ENCODE measurements around the gene ST3GAL3. TPM values are rescaled to one million over a fixed set of nuclear protein-coding genes. Genes with fewer than 3 reads are reported as not detected.

ST3GAL3 gene
- total and polyA plus RNA-seq, 2 donors (not counting 1 experiment from before 2014, with no cell fraction given): 13.7 to 16.3 TPM

GRCh38 chr1:43834280-43835081 lies 127.1 kb downstream of the ST3GAL3 start:
- Histone ChIP-seq H3K9ac (ENCODE audit: insufficient read depth, low read length) (no peak overlapping the region), H3K27me3 (ENCODE audit: control insufficient read depth, insufficient read depth, low read length) (no peaks in the 10 kb centered on the region), H3K4me2 (ENCODE audit: extremely low read depth, insufficient read depth, low read length) (peak overlapping the region; percentile 36), H2AFZ (ENCODE audit: low read length) (no peak overlapping the region), H3K79me2 (ENCODE audit: control insufficient read depth, insufficient read depth, low read length) (no peaks in the 10 kb centered on the region), H3K4me1 (ENCODE audit: control insufficient read depth, extremely low read depth, insufficient read depth, low read length) (peaks cover 25% of the 10 kb centered on the region), H3K27ac (ENCODE audit: insufficient read depth, low read length) (peak overlapping the region; percentile 15), H4K20me1 (ENCODE audit: control insufficient read depth, extremely low read depth, insufficient read depth, low read length) (no peaks in the 10 kb centered on the region), H3K4me3 (replicated peaks in 1 of 4; ENCODE audit: control extremely low read depth in 1 of 4, insufficient read depth in 1 of 4, low read depth in 3 of 4, low read length in 4 of 4) (no peak overlapping the region), H3K9me3 (ENCODE audit: control insufficient read depth, insufficient read depth, low read depth, low read length) (no peaks in the 10 kb centered on the region), H3K36me3 (ENCODE audit: control insufficient read depth, insufficient read depth, low read length) (no peaks in the 10 kb centered on the region)
- no peak for TF ChIP-seq CTCF (conservative IDR thresholded peaks at IDR 0.05 in 1 of 2, IDR thresholded peaks at IDR 0.05 in 1 of 2; ENCODE audit: low read depth in 1 of 2, low read length in 2 of 2)
- no peak for TF ChIP-seq EZH2 (IDR thresholded peaks at IDR 0.05; ENCODE audit: low read length, missing control alignments)
- peak; percentile 11 to 97 for DNase-seq (ENCODE audit: low read depth in 2 of 2)

- H3K4me2 ChIP-seq (ENCODE audit: extremely low read depth, insufficient read depth, low read length): peak overlapping the region; percentile 36
- no peaks in the 10 kb centered on the region for H3K9me3 ChIP-seq (ENCODE audit: control insufficient read depth, insufficient read depth, low read depth, low read length)
- no peak overlapping the region for H3K4me3 ChIP-seq (replicated peaks in 1 of 4; ENCODE audit: control extremely low read depth in 1 of 4, insufficient read depth in 1 of 4, low read depth in 3 of 4, low read length in 4 of 4)
- no peak overlapping the region for H2AFZ ChIP-seq (ENCODE audit: low read length)
- H3K9ac ChIP-seq (ENCODE audit: insufficient read depth, low read length): no peak overlapping the region
- peak; percentile 89 to 97 for DNase-seq (ENCODE audit: low read depth in 2 of 2)
- no peaks in the 10 kb centered on the region for H3K79me2 ChIP-seq (ENCODE audit: control insufficient read depth, insufficient read depth, low read length)
- H3K27me3 ChIP-seq (ENCODE audit: control insufficient read depth, insufficient read depth, low read length): no peaks in the 10 kb centered on the region
- no peak for TF ChIP-seq EZH2 (IDR thresholded peaks at IDR 0.05; ENCODE audit: low read length, missing control alignments)
- TF ChIP-seq CTCF (conservative IDR thresholded peaks at IDR 0.05 in 1 of 2, IDR thresholded peaks at IDR 0.05 in 1 of 2; ENCODE audit: low read depth in 1 of 2, low read length in 2 of 2): no peak
- no peaks in the 10 kb centered on the region for H3K36me3 ChIP-seq (ENCODE audit: control insufficient read depth, insufficient read depth, low read length)
- H4K20me1 ChIP-seq (ENCODE audit: control insufficient read depth, extremely low read depth, insufficient read depth, low read length): no peaks in the 10 kb centered on the region
- peak overlapping the region; percentile 15 for H3K27ac ChIP-seq (ENCODE audit: insufficient read depth, low read length)
- H3K4me1 ChIP-seq (ENCODE audit: control insufficient read depth, extremely low read depth, insufficient read depth, low read length): peaks cover 25% of the 10 kb centered on the region
Observed at GRCh38 chr1:43835082-43836021, 128.0 kb downstream of the ST3GAL3 start.
